Endothelial cell of umbilical vein (primary cell): Measurements from ENCODE around the gene SUPT3H. TPM values are rescaled to one million over a fixed set of nuclear protein-coding genes. Genes with fewer than 3 reads are reported as not detected.

Source experiments
- BruUV-seq: library from RNA; stranded (reverse); fragments of 400-500 nt; replicated peaks from 2 replicates; lab custom pipeline; 2021; lab: Mats Ljungman, UMichigan
- CTCF ChIA-PET: fragments of 300-600, 350-600 bp; sonication (Branson Sonifier 250); formaldehyde crosslinking; loops from one replicate; lab custom pipeline; 2021; ENCODE audit warnings: antibody characterized with exemption, inconsistent platforms; lab: Charles Lee
- POLR2A ChIA-PET: fragments of 300-600, 350-600 bp; sonication (Branson Sonifier 250); formaldehyde crosslinking; loops from one replicate; lab custom pipeline; 2021; ENCODE audit warnings: antibody characterized with exemption, inconsistent platforms; lab: Charles Lee
- DNase-seq: peaks from one replicate; pipeline ENCODE4 v3.0.0-alpha.2; 2011; ENCODE audit warnings: low read depth, low spot score
- FAIRE-seq: peaks from 2 replicates; lab custom pipeline; 2011; peaks lifted over from hg19 to GRCh38; lab: Jason Lieb, UNC
- H2AFZ ChIP-seq: 2 replicates; pipeline ENCODE4 v1.6.0; 2012; ENCODE audit warnings: low read depth, low read length, control low read depth, inconsistent platforms
- H3K27ac ChIP-seq: 2 replicates; pipeline ENCODE4 v1.5.1; 2011; ENCODE audit warnings: low read depth, mild to moderate bottlenecking, control low read depth, low read length, moderate library complexity; ENCODE audit not compliant: insufficient read depth
- H3K27me3 ChIP-seq, 2 experiments: 2 replicates each; pipeline versions ENCODE4 v1.6.0 to v1.6.1; 2011; ENCODE audit warnings: low read length in 2 of 2, mixed read lengths in 1 of 2; ENCODE audit not compliant: control insufficient read depth in 2 of 2, insufficient read depth in 2 of 2
- H3K36me3 ChIP-seq, 2 experiments: 2 replicates in 1 of 2; 3 replicates in 1 of 2; pipeline ENCODE4 v1.5.1; 2011; ENCODE audit warnings: low read length in 2 of 2, mild to moderate bottlenecking in 1 of 2, moderate library complexity in 1 of 2; ENCODE audit not compliant: control insufficient read depth in 2 of 2, insufficient read depth in 2 of 2; ENCODE audit errors: extremely low read depth in 1 of 2
- H3K4me1 ChIP-seq: 3 replicates; pipeline ENCODE4 v1.5.1; 2011; ENCODE audit warnings: mild to moderate bottlenecking, low read length; ENCODE audit not compliant: control insufficient read depth, insufficient read depth; ENCODE audit errors: extremely low read depth
- H3K4me2 ChIP-seq: 2 replicates; pipeline ENCODE4 v1.6.1; 2011; ENCODE audit warnings: low read length, control low read depth, mixed read lengths; ENCODE audit not compliant: insufficient read depth
- H3K4me3 ChIP-seq, 3 experiments: fragments of 200-600 bp in 1 of 3; sonication (generic), shearing (Covaris generic) in 1 of 3; replicated peaks in 1 of 3; 2 replicates each; pipeline ENCODE4 v1.5.1; 2011 to 2016; ENCODE audit warnings: control low read depth in 3 of 3, low read length in 3 of 3, mild to moderate bottlenecking in 2 of 3, inconsistent platforms in 1 of 3, low read depth in 1 of 3, moderate library complexity in 1 of 3; ENCODE audit not compliant: insufficient read depth in 1 of 3
- H3K79me2 ChIP-seq: 2 replicates; pipeline ENCODE4 v1.6.0; 2012; ENCODE audit warnings: low read length, inconsistent platforms; ENCODE audit not compliant: control insufficient read depth, insufficient read depth
- H3K9ac ChIP-seq: replicated peaks from 2 replicates; pipeline ENCODE3; 2011; ENCODE audit warnings: low read length, control low read depth; ENCODE audit not compliant: insufficient read depth; ENCODE audit errors: extremely low read depth
- H3K9me1 ChIP-seq: replicated peaks from 3 replicates; pipeline ENCODE4 v1.6.0; 2011; ENCODE audit warnings: mild to moderate bottlenecking, low read length; ENCODE audit not compliant: control insufficient read depth, insufficient read depth; ENCODE audit errors: extremely low read depth
- H3K9me3 ChIP-seq: replicated peaks from 2 replicates; pipeline ENCODE4 v1.5.1; 2012; ENCODE audit warnings: low read length, inconsistent platforms; ENCODE audit not compliant: control insufficient read depth, insufficient read depth
- H4K20me1 ChIP-seq: replicated peaks from 2 replicates; pipeline ENCODE3; 2011; ENCODE audit warnings: mild to moderate bottlenecking, low read length; ENCODE audit not compliant: control insufficient read depth, insufficient read depth; ENCODE audit errors: extremely low read depth
- CTCF ChIP-seq, 2 donors: IDR thresholded peaks; 1 replicate in 1 of 2; 2 replicates in 1 of 2; pipeline ENCODE4 v1.5.1; 2011; ENCODE audit warnings: low read length in 2 of 2, mild to moderate bottlenecking in 2 of 2, moderate library complexity in 2 of 2, control low read depth in 1 of 2, inconsistent platforms in 1 of 2, low read depth in 1 of 2; ENCODE audit not compliant: insufficient read depth in 1 of 2; ENCODE audit errors: extremely low read depth in 1 of 2
- EZH2 ChIP-seq: IDR thresholded peaks from 2 replicates; pipeline ENCODE4 v1.6.1; 2012; ENCODE audit warnings: borderline replicate concordance, low read depth, mild to moderate bottlenecking, moderate library complexity, low read length, inconsistent platforms; ENCODE audit not compliant: severe bottlenecking
- FOS ChIP-seq: IDR thresholded peaks from 2 replicates; pipeline ENCODE4 v1.6.1; 2011; ENCODE audit warnings: mild to moderate bottlenecking, low read length, moderate library complexity, borderline replicate concordance; ENCODE audit not compliant: insufficient read depth
- GATA2 ChIP-seq: IDR thresholded peaks from 2 replicates; pipeline ENCODE4 v1.7.0; 2011; ENCODE audit warnings: low read depth, mild to moderate bottlenecking, moderate library complexity, mixed read lengths, low read length; ENCODE audit not compliant: insufficient read length, insufficient read depth
- JUN ChIP-seq: IDR thresholded peaks from 2 replicates; pipeline ENCODE4 v1.6.1; 2011; ENCODE audit warnings: borderline replicate concordance, low read depth; ENCODE audit not compliant: insufficient read length, insufficient read depth
- MAX ChIP-seq: IDR thresholded peaks from 2 replicates; pipeline ENCODE4 v1.6.1; 2011; ENCODE audit not compliant: insufficient read depth, insufficient read length
- MYC ChIP-seq: IDR thresholded peaks from one replicate; pipeline ENCODE4 v1.6.1; 2011; ENCODE audit warnings: mild to moderate bottlenecking, low read depth, low read length
- POLR2A ChIP-seq: IDR thresholded peaks from 2 replicates; pipeline ENCODE4 v1.6.1; 2012; ENCODE audit warnings: low read depth, mild to moderate bottlenecking, control low read depth, low read length
- POLR2AphosphoS5 ChIP-seq: IDR thresholded peaks from 2 replicates; pipeline ENCODE4 v1.6.1; 2012; ENCODE audit warnings: low read depth, mild to moderate bottlenecking, control low read depth, low read length, moderate library complexity; ENCODE audit not compliant: insufficient read depth
- dilution Hi-C: fragments of 300-500 bp; cut with MboI; formaldehyde crosslinking; loops from one replicate; pipeline ENCODE4 v1.15.0; 2019; ENCODE audit warnings: low sequenced_read_pairs; ENCODE audit not compliant: extremely low pct_ligation_motif_present
- intact Hi-C: fragments of 100-400 bp; cut with micrococcal nuclease; formaldehyde crosslinking; loops from one replicate; pipeline ENCODE4 v1.10.0; 2022
- polyA plus RNA-seq, 4 experiments: library from polyadenylated mRNA; depleted of rRNA in 3 of 4; stranded (reverse) in 3 of 4; unstranded in 1 of 4; fragments of >200 nt; gene quantifications; 2 replicates each; pipeline versions ENCODE4 v1.2.1 to v1.2.3, GENCODE V29; 2011 to 2012; ENCODE audit warnings: missing spikeins in 1 of 4
- total RNA-seq: library from RNA; stranded (reverse); gene quantifications from 2 replicates; pipeline ENCODE4 v1.2.3, GENCODE V29; 2021

Gene SUPT3H
- total and polyA plus RNA-seq, 2 donors (not counting 3 experiments of a cell fraction or from before 2014, with no cell fraction given), result 8.3 to 9.8 TPM

- dilution Hi-C loops, result no loop called here
These were observed 9.5 kb upstream of the SUPT3H start for GRCh38 chr6:45387236-45387635.

More at GRCh38 chr6:45387236-45387635, 9.5 kb upstream of the SUPT3H start:
- H3K27ac ChIP-seq, result no peak overlapping the region
- intact Hi-C loops, result no loop called here
- no peaks in the 10 kb centered on the region for H3K9me3 ChIP-seq
- no TSS peak for BruUV-seq
- TF ChIP-seq FOS (no peak), POLR2A (no peak), GATA2 (no peak), EZH2 (no peak), POLR2AphosphoS5 (no peak), CTCF (IDR thresholded peaks at IDR 0.05; ENCODE audit: extremely low read depth in 1 of 2, insufficient read depth in 1 of 2, low read depth in 1 of 2, low read length in 2 of 2) (no peak), MYC (no peak), JUN (no peak), MAX (no peak)
- CTCF ChIA-PET, result interaction anchor here (1.9 kb wide), 1 partner anchor 328 kb away, joined by 5 read pairs; no protein-coding TSS in a partner anchor
- H2AFZ ChIP-seq, result no peak overlapping the region
- H3K36me3 ChIP-seq, result no peaks in the 10 kb centered on the region
- H3K9me1 ChIP-seq, result no peaks in the 10 kb centered on the region
- no peak overlapping the region for H3K4me3 ChIP-seq
- FAIRE-seq (no peak), DNase-seq (no peak)
- H3K27me3 ChIP-seq, result peaks cover 4 to 9% of the 10 kb centered on the region in 2 experiments
- H3K9ac ChIP-seq, result no peak overlapping the region
- H4K20me1 ChIP-seq, result no peaks in the 10 kb centered on the region
- no peaks in the 10 kb centered on the region for H3K4me1 ChIP-seq
- H3K79me2 ChIP-seq, result no peaks in the 10 kb centered on the region
- H3K4me2 ChIP-seq, result no peak overlapping the region
- POLR2A ChIA-PET, result no interaction called here
